ENCODE data around the gene PTPRN. TPM values are rescaled to one million over a fixed set of nuclear protein-coding genes. Genes with fewer than 3 reads are reported as not detected.
"Not testable (repeated sequence)": the region's sequence is repeated elsewhere in the genome, so short reads cannot be mapped to it uniquely, and the experiment has no call there.

Gene PTPRN
- total RNA-seq, 1 experiment from 2014 or later = not detected

GRCh38 chr2:219287580-219288265, 21.5 kb downstream of the PTPRN start:
- no peak for DNase-seq (ENCODE audit: low spot score)

GRCh38 chr2:219287116-219287440, 22.1 kb downstream of the PTPRN start:
- DNase-seq (ENCODE audit: low spot score) = not testable (repeated sequence)

- no peak for DNase-seq (ENCODE audit: low spot score)
Measured at GRCh38 chr2:219286436-219287115, 22.6 kb downstream of the PTPRN start.

- no peak for DNase-seq (ENCODE audit: low spot score)
Measured at GRCh38 chr2:219285894-219286425, 23.2 kb downstream of the PTPRN start.

GRCh38 chr2:219285373-219285735, 23.8 kb downstream of the PTPRN start:
- no peak for DNase-seq (ENCODE audit: low spot score)

- no peak for DNase-seq (ENCODE audit: low spot score)
Measured at GRCh38 chr2:219284501-219285372, 24.5 kb downstream of the PTPRN start.

- no peak for DNase-seq (ENCODE audit: low spot score)
Measured at GRCh38 chr2:219282943-219283581, 26.1 kb downstream of the PTPRN start.

GRCh38 chr2:219282375-219282774, 26.8 kb downstream of the PTPRN start:
- DNase-seq (ENCODE audit: low spot score) = no peak

GRCh38 chr2:219281588-219281987, 27.6 kb downstream of the PTPRN start:
- peak; percentile 27 for DNase-seq (ENCODE audit: low spot score)

- DNase-seq (ENCODE audit: low spot score) = no peak
Measured at GRCh38 chr2:219280651-219281050, 28.6 kb downstream of the PTPRN start.

- no peak for DNase-seq (ENCODE audit: low spot score)
Measured at GRCh38 chr2:219279916-219280516, 29.2 kb downstream of the PTPRN start.

- DNase-seq (ENCODE audit: low spot score) = peak; percentile 95
Measured at GRCh38 chr2:219279151-219279915, 29.9 kb downstream of the PTPRN start, which contains the start of gene DNAJB2. DNAJB2 (plus strand) TSS chr2:219279366; CDS start chr2:219279834, 468 bp downstream.

- DNase-seq (ENCODE audit: low spot score) = no peak
Measured at GRCh38 chr2:219278655-219279150, 30.5 kb downstream of the PTPRN start.

GRCh38 chr2:219277703-219278654, 31.2 kb downstream of the PTPRN start:
- DNase-seq (ENCODE audit: low spot score) = peak; percentile 86

- no peak for DNase-seq (ENCODE audit: low spot score)
Measured at GRCh38 chr2:219274361-219274921, 34.8 kb downstream of the PTPRN start.

GRCh38 chr2:219273937-219274336, 35.3 kb downstream of the PTPRN start:
- no peak for DNase-seq (ENCODE audit: low spot score)

- no peak for DNase-seq (ENCODE audit: low spot score)
Measured at GRCh38 chr2:219272995-219273394, 36.2 kb downstream of the PTPRN start.

GRCh38 chr2:219272356-219272755, 36.8 kb downstream of the PTPRN start:
- no peak for DNase-seq (ENCODE audit: low spot score)

- no peak for DNase-seq (ENCODE audit: low spot score)
Measured at GRCh38 chr2:219271021-219271420, 38.2 kb downstream of the PTPRN start.
